CD4-positive, alpha-beta T cell treated with Interferon alpha-2 for 1 hour (primary cell): ENCODE results near the gene APBA3.

Experiments used
- DNase-seq, 2 donors: peaks; one replicate each; pipeline ENCODE4 v3.0.0-alpha.2; 2020 to 2022

The APBA3 gene, protein sequence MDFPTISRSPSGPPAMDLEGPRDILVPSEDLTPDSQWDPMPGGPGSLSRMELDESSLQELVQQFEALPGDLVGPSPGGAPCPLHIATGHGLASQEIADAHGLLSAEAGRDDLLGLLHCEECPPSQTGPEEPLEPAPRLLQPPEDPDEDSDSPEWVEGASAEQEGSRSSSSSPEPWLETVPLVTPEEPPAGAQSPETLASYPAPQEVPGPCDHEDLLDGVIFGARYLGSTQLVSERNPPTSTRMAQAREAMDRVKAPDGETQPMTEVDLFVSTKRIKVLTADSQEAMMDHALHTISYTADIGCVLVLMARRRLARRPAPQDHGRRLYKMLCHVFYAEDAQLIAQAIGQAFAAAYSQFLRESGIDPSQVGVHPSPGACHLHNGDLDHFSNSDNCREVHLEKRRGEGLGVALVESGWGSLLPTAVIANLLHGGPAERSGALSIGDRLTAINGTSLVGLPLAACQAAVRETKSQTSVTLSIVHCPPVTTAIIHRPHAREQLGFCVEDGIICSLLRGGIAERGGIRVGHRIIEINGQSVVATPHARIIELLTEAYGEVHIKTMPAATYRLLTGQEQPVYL

DNA sequence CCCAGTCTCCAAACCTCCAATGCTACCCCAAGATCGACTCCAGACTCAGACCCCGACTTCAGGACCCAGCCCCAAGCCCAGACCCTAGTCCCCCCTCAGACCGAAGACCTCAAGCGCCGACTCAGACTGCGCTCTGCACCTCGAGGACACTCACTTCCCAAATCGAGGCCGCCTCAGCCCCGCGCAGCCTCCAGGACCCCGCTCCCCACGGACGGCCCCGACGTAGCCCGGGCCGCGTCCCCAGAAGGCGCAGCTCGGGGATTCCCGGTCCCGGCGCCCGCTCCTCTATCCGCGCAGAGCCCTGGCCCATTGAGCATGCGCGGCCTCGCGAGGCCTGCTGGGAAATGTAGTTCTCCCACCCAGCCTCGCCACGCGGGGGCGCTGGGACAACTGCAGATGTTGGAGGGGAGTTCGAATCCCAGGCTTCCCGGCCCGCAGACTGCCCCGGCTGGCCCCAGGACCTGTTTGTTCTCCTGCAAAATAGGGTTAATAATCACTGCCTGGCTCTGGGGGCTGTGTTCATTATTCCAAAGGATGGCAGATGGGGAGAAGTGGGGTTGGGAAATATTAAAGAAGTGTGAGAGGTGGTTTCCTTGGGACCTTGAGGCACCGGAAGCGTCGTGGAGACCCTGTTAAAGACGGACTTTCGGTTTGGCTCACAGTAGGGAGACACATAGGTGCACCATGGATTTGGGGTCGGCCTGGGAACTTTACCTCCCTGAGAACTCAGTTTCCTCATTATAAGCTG, at the start of gene APBA3:
Gene APBA3 (minus strand): TSS at position 311 of the 748 bp plus-strand sequence. CDS start 1,428 bp downstream, outside the sequence.
- peak; percentile 94 to 97 for DNase-seq

DNA sequence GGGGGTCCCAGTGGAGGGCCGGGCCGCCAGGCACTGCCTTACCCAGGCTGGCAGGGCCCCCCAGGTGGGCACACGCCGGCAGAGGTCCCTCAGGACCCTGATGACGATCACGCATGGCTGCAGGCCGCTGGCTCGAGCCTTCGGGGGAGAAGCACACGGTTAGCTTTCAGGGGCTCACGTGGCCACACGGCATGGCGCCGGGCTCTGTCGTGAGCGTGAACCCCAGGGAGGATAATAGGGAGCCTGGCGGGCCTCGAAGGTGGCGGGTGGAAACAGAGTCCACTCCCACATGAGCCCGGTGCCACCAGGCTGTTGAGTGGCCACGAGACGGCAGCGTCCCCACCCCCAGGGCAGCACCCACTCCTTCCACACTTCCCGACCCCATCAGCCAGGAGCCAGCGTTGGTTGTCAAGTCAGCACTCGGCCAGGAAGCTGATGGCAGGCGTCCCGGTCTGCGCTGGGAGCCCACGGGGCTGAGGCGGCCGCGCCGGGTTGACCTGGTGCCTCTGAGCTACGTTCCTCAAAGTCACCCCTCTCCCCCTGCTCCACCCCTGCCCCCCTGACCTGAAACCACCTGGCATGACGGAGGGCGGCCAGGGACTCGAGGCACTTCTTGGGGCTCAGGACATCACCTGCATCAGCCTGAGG, 49.3 kb upstream of the APBA3 start:
- DNase-seq, result no peak

DNA sequence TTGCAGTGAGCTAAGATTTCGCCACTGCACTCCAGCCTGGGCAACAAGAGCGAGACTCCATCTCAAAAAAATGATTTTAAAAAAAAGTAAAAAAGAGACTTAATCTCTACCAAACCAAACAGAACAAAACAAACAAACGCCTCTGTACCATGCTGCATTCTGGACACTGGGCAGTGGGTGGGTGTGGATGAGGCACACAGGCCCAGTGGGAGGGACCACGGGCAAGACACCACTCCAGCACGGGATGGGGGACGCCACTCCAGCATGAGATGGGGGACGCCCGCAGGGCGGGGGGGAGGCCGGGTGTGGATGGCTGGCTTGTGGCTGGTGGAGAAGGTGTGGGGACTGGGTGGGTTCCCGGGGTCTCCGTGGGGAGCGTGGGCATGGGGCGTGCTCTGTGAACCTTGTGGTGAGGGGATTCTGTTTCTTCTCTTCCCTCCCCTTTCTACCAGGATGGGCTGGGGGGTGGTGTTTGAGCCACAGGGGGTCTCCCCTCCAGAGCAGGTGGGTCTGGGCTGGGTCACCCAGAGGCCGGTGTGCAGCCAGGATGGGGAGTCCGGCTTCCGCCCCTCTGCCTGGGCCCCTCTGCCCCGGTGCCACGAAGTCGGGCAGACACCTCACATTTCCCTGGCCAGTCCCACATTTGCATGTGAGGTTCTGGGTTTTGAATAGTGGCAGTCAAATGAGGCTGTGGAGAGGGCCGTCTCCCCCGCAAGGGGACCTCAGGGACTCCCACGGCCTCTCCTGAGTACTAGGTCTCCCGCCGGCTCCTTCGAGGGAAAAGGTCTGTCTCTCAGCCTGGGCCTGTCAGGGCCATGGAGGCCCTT, 48.6 kb upstream of the APBA3 start:
- DNase-seq, result peak in 1 of 2 donors; percentile 12

DNA sequence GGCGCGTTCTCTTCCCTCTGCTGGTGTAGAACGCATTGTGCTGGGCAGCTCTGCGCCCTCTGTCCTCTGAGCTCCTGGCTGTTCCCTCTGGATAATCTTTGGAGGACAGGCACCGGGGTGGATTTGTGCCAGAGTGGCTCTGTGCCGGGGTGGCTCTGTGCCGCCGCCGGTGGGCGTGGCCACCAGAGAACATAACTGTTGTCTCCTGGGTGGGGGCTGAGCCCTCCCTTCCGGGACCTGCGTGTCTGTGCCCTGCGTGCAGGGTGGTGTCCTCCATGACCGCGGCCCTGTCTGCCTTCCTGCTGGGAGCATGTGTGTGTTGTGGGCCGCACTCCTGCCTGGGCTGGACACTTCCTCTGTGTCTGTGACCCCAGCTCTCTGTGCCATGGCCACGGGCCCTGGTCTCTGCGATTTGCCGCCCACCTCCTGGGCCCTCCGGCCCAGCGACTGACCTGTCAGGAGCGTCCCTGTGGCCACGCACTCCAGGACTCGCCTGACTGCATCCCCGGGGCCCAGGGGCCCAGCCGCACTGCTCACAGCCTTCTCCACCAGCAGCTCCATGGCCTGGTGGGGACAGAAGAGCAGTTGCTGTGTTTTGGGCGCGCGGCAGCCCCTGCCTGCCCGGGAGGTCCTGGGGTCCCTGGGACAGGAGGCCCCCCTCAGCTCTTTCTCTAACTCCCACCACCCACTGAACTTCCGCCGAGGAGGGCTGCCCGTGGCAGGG, 47.1 kb upstream of the APBA3 start:
- no peak for DNase-seq

DNA sequence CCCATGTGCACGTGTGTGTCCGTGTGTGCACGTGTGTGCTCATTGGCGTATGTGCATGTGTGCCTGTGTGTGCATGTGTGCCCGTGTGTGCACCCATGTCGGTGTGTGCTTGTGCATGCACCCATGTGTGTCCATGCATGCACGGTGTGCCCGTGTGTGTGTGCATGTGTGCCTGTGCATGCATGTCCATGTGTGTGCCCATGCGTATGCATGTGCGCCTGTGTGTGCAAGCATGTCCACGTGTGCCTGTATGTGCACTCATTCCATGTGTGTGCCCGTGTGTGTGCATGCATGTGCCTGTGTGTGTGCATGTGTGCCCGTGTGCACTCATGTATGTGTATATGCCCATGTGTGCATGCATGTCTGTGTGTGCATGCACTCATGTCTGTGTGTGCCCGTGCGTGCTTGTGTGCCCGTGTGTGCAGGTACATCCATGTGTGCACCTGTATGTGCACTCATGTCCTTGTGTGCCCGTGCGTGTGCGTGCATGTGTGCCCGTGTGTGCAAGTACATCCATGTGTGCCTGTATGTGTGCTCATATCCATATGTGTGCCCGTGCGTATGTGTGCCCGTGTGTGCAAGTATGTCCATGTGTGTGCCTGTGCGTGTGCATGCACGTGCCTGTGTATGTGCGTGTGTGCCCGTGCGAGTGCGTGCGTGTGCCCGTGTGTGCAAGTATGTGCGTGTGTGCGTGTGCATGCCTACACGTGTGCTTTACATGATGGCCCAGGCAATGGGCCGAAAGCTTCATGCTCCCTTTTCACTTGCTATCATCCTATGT, 46.3 kb upstream of the APBA3 start:
- no peak for DNase-seq

DNA sequence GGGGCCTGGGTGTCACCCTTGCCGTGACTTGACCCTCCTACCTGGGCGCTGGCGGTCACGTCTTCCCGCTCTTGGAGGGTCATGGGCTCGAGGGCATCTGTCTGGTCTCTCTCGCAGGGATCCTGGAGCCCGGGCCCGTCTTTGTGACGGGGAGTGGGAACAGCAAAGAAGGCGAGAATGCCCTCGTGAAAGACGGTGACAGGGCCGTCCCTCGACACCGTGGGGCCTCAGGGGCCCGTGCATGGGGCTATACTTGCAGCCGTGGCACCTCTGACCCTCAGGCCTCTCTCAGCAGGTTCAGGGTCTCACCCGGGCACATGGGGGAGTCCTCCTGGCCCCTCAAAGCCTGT, 45.6 kb upstream of the APBA3 start:
- DNase-seq, result no peak

DNA sequence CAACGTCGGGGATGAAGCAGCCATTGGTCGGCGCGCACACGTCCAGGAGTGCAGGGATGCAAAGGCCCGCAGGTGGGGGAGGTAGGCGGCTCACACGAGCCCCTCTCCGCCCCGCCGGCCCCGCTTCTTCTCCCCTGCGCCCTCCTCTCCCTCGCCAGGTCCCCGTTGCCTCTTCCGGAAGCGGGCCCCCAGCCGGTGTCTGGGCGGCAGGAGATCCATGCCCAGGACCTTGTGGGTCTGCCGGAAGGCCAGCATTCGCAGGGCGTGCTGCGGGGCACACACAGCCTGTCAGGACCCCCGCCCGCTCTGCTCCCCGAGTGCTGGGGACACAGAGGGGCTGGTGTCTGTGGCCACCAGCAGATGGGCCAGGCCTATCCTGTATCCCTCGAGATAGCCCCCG, 44.4 kb upstream of the APBA3 start:
- DNase-seq, result no peak

DNA sequence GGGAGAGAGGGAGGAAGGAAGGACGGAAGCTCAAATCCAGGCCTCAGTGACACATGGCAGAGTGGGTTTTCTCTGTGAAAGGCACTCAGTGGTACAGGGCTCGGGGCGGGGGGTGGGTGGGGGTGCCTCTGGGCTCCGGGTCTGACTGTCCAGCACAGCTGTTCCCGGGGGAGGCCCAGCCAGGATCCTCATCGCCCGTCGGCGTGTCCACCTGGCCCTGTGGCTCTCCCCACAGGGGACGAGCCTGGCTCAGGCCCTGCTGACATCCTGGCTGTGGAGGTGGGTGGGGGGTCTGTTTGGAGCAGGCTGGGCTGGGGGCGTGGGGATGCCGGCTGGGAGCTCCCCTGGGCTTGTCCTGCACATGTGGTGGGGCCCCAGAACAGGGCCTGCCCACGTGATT, 42.9 kb upstream of the APBA3 start:
- DNase-seq, result no peak

DNA sequence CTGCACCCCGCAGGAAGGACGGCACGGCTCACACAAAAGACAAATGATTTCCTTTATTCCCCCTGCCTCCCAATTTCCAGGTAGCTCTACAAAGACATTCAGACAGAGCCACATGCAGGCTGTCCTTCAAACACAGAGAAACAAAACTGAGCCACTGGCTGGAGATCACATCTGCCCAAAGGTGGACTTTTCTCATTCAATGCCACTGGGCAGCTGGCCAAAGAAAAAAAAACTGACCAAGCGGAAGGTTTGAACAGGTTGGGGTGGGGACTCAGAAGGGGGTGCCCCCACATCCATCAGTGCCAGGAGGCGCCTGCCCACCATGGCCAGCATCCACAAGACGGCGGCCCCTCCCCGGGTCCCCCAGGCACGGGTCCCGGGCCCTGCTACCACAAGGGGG, 42.5 kb upstream of the APBA3 start:
- no peak for DNase-seq

DNA sequence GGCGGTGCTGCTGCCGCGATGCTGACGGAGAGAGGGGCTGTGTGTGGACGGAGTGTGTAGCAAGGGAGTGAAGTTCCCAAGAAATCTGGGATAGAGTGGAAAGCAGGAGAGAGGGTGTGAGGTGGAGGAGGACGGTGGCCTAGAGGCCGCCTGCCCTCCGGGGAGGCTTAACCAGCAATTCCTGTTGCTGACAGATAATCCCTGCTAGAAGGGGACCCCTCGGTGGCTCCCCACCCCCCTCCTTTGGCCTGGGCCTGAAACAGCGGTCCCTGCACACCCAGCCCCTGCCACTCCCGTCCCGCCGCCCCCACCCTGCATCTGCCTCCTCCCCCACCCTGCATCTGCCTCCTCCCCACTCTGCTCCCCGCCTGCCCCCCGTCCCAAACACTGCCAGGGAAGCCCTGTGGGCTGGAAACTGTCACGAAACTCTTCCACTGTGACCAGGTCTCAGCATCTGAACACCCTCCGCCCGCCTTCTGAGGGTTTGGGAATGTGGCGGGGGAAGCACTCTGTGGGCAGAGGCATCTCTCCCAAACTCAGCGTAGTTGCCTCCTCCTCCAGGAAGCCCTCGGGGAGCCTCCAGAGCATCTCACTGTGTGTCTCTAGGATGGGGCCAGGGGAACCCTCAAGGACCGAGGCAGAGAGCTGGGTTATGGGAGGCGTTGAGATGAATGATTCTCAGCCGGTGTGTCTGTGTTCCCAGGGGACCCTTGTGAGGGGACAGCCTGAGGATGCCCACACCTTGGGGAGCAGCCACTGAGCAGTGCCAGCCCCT, 41.8 kb upstream of the APBA3 start:
- DNase-seq, result no peak

DNA sequence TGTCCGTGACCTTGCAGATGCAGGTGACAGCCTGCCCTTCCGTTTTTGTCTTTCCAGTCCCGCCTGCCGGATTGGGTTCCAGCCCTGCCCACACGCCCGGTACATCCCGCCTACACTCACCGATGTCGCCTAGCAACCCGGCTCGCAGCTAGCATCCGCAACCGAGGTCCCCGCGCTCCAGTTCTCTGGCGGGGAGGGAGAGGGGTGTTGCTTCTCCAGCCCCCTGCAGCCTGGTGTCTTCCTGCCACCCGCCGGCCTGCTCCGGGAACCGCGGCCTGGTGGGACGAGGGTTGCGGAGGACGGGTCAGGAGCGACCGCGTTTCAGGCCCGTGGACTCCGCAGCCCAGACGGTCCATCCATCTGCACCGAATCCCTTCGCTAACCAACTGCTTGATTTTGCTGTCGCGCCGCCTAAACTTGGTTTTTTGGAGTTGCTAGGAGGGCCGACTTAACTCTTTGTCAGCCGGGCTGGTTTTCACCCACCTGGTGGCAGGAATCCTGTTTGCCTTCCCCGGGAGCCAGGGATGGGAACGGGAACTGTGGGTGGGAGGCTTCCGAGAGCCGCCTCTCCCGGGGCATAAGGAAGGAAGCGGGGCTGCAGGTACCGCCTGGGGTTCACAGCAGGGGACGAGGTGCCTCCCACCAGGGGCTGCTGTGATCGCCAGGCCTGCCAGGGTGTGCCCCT, 40.1 kb upstream of the APBA3 start:
- peak; percentile 55 to 65 for DNase-seq

DNA sequence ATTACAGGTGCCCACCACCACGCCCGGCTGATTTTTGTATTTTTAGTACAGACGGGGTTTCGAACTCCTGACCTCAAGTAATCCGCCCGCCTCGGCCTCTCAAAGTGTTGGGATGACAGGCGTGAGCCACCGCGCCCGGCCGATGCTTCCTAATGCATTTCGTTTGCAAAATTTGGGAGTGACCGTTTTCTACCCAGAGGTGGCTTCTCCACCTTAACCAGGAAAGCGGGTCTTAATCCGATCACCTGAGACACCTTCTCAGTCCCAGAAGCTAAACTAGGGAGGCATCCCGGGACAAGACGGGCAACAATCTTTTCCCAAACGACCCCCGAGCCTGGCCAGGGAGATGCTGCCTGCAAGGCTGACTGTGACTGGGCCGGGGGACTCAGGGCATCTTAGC, 39.5 kb upstream of the APBA3 start:
- no peak for DNase-seq

DNA sequence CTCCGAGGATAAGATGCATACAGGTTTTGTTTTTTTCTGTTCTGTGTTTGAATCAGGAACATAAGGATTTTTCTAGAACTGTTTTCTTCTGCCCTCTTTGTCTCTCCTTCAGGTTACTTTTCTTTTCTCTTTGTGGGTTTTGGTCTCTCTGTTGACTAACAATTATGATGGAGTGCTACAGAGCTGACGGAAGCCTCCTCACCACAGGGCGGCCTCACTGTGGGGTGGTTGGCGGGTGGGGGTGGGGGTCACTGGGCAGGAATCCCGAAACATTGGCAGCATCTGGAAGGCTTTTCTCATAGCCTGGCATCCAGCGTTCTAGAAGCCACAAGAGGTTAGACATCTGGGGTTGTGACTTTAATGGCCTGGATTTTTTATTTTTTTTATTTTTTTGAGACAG, 36.6 kb upstream of the APBA3 start:
- peak in 1 of 2 donors; percentile 58 for DNase-seq

DNA sequence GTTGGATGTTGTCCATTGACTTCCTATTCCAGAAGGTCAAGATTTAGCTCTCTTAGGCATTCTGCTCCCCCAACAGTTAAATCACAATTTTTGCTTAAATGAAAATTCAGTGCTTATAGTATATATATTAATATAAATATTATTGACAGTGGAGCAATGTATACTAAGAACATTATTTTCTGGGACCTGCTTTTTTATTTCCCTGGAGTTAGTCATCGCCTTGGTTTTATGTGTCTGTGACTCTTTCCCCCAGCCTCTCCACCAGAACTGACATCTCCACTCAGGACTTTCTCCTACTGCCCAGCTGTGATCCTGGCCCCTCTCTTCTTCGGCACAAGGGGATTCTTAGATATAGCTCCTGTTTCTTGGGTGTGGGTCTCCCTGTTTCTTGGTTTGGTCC, 34.9 kb upstream of the APBA3 start:
- DNase-seq, result no peak

DNA sequence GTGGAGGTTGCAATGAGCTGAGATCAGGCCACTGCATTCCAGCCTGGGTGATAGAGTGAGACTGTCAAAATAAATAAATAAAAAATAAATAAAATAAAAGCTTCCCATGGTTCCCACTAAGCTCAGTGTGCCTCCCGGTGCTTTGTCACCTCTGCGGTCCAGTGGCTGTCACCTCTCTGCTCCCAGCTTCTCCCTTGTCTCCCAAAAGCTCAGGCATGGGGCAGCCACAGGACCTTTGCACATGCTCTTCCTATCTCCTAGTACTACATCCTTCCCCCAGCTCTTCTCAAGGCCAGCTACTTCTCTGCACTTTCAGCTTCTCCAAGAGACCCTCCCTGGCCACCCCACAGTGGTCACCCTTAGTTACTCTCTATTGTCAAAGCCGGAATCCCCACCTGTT, 32.3 kb upstream of the APBA3 start:
- no peak for DNase-seq

DNA sequence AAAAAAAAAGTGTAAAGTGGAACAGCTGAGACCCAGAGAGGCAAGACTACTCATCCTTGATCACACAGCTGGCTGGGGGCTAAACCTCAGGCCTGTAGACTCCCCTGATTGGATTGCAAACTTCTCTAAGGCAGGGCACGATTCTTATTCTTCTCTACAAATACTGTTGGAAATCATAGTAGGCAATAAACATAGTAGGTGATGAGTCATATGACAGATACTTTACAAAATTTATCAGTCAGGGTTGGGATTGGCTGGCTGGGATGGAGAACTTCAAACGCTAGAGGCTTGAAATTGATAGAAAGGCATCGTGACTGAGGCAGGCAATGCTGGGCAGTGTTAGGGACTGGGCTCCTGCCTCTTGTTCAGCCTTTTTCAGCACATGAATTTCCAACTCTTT, 30.6 kb upstream of the APBA3 start:
- no peak for DNase-seq

DNA sequence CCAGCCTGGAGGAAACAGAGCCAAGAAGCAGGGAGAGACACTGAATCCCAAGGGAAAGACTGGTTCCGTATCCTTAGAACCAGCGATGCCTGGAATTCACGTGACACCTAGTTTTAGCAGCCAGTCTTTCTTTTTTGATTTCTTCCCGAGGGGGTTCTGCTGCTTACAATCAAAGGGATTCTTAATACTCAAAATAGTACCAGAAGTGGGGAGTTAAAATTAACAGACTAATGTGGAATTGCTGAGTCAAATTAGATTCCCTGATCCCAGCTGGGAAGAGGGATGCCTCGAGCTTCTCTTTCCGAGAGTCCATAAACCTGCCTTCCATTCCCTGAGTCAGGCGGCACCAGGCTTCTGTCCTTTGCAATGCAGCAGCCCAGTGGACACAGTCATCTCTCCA, 29.4 kb upstream of the APBA3 start:
- no peak for DNase-seq

DNA sequence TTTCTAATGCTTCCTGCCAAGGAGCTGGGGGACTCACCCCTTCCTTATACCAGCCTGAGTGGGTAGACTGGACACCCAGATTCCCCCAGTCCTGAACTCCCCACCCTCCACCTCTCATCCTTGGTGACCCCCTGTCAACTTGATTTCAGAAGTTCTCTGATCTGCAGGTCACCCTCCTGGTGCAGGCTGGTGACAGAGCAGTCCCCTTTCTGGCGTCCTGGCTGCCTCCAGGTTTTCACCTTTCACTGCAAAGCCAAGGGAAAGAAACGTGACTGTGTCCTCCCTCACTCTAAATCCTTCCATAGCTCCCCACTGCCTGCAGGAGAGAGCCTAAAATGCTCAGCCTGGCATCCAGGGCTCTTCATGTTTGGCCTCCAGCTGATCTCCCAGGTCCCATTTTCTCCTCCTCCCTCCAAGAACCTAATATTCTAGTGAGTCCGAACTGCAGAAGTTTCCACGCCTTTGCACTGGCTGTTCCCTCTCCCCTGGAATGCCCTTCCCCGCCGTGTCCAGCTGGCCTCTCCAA, 28.8 kb upstream of the APBA3 start:
- DNase-seq, result no peak

DNA sequence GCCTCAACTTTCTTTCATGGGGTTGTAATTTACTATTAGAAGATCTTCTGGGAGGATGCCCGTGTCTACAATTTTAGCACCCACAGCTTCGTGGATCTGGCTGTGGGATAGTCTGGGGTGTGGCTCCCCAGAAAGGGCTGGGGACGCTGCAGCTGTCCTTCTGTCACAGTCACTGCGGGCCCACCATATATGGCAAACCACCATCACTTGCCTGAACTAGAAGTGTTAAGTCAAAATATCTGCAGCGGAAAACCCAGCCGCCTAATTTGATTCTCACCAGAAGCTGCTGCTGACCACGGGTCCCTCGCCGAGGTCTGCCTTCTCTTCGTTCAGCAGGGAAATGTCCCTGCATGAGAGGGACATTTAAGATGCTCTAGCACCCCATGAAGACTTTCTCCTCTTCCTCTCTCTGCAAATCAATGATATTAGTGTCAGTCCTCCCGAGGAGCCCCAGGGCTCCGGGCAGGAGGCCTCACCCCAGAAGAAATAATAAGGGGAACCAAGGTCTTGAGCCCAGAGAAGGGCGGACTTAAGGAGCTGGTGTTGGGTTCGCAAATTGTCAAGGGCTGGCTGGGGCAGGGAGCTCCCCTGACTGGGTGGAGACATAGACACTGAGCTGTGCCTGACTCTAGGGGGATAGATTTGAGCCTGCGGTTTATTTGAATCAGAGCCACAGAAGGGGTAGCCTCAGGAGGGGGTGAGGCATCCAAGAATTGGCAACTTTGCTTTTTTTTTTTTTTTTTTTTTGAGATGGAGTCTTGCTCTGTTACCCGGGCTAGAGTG, 27.7 kb upstream of the APBA3 start:
- DNase-seq, result peak; percentile 46 to 61
